ENCODE results near the gene SLC37A4.
"Not testable (repeated sequence)": the region's sequence is repeated elsewhere in the genome, so short reads cannot be mapped to it uniquely, and the experiment has no call there.

SLC37A4 gene

GRCh38 chr11:119030329-119031047 lies at the start of gene SLC37A4:
SLC37A4 (minus strand) TSS chr11:119030877.
- DNase-seq: peak; percentile 99 to 100

- DNase-seq: no peak
These were observed 48.2 kb upstream of the SLC37A4 start for GRCh38 chr11:119078675-119079420.

- DNase-seq: no peak
These were observed 47.2 kb upstream of the SLC37A4 start for GRCh38 chr11:119077839-119078238.

- DNase-seq: peak; percentile 96 to 98
These were observed 36.9 kb upstream of the SLC37A4 start, which contains the start of gene VPS11 for GRCh38 chr11:119067371-119068222. VPS11 (plus strand) TSS chr11:119067818; CDS start chr11:119067824, 6 bp downstream.

- peak; percentile 56 to 57 for DNase-seq
These were observed 34.7 kb upstream of the SLC37A4 start for GRCh38 chr11:119065369-119065768.

- DNase-seq: no peak
These were observed 32.1 kb upstream of the SLC37A4 start for GRCh38 chr11:119062779-119063178.

GRCh38 chr11:119061256-119061655 lies 30.6 kb upstream of the SLC37A4 start:
- no peak for DNase-seq

GRCh38 chr11:119059128-119059527 lies 28.5 kb upstream of the SLC37A4 start:
- DNase-seq: not testable (repeated sequence)

GRCh38 chr11:119057000-119057769 lies 26.5 kb upstream of the SLC37A4 start, which contains the start of gene HYOU1:
HYOU1 (minus strand) TSS chr11:119057205; CDS start chr11:119056160, 1,045 bp downstream.
- peak; percentile 98 to 99 for DNase-seq

GRCh38 chr11:119056421-119056999 lies 25.8 kb upstream of the SLC37A4 start:
- peak in 1 of 2 experiments; percentile 56 for DNase-seq

GRCh38 chr11:119055901-119056300 lies 25.2 kb upstream of the SLC37A4 start:
- DNase-seq: peak; percentile 44 to 49

- no peak for DNase-seq
These were observed 23.7 kb upstream of the SLC37A4 start for GRCh38 chr11:119054418-119054817.

- no peak for DNase-seq
These were observed 21.6 kb upstream of the SLC37A4 start for GRCh38 chr11:119052163-119052814.

GRCh38 chr11:119051440-119052162 lies 20.9 kb upstream of the SLC37A4 start:
- DNase-seq: no peak

- DNase-seq: no peak
These were observed 18.4 kb upstream of the SLC37A4 start for GRCh38 chr11:119049081-119049480.

GRCh38 chr11:119048644-119049043 lies 18.0 kb upstream of the SLC37A4 start:
- DNase-seq: no peak

GRCh38 chr11:119047205-119047604 lies 16.5 kb upstream of the SLC37A4 start:
- no peak for DNase-seq

- no peak for DNase-seq
These were observed 15.8 kb upstream of the SLC37A4 start for GRCh38 chr11:119046489-119046888.

GRCh38 chr11:119044708-119045107 lies 14.0 kb upstream of the SLC37A4 start:
- DNase-seq: no peak

- DNase-seq: no peak
These were observed 12.2 kb upstream of the SLC37A4 start for GRCh38 chr11:119042927-119043326.
